HT1080 (cell line): ENCODE results near the gene MEFV. TPM values are rescaled to one million over a fixed set of nuclear protein-coding genes. Genes with fewer than 3 reads are reported as not detected.
"Not testable (repeated sequence)": the region's sequence is repeated elsewhere in the genome, so short reads cannot be mapped to it uniquely, and the experiment has no call there.

Experiments
- DNase-seq: peaks from one replicate; pipeline ENCODE4 v3.0.0-alpha.2; 2015; ENCODE audit warnings: low read depth
- polyA plus RNA-seq, 2 experiments: library from polyadenylated mRNA; depleted of rRNA; stranded (reverse); fragments of >200 nt; gene quantifications; 2 replicates each; pipeline ENCODE4 v1.2.3, GENCODE V29; 2015
- total RNA-seq: library from RNA; depleted of rRNA; stranded (reverse); fragments of >200 nt; shearing (Covaris generic); gene quantifications from 2 replicates; pipeline ENCODE4 v1.2.3, GENCODE V29; 2014; rRNA removed

Gene MEFV, protein sequence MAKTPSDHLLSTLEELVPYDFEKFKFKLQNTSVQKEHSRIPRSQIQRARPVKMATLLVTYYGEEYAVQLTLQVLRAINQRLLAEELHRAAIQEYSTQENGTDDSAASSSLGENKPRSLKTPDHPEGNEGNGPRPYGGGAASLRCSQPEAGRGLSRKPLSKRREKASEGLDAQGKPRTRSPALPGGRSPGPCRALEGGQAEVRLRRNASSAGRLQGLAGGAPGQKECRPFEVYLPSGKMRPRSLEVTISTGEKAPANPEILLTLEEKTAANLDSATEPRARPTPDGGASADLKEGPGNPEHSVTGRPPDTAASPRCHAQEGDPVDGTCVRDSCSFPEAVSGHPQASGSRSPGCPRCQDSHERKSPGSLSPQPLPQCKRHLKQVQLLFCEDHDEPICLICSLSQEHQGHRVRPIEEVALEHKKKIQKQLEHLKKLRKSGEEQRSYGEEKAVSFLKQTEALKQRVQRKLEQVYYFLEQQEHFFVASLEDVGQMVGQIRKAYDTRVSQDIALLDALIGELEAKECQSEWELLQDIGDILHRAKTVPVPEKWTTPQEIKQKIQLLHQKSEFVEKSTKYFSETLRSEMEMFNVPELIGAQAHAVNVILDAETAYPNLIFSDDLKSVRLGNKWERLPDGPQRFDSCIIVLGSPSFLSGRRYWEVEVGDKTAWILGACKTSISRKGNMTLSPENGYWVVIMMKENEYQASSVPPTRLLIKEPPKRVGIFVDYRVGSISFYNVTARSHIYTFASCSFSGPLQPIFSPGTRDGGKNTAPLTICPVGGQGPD
- total RNA-seq, result 0.03 TPM in 1 of 2 replicates, not detected in the other
- not detected in 2 replicates for polyA plus RNA-seq (2015; cell fraction: cytosol; rRNA removed)
- polyA plus RNA-seq (2015; cell fraction: nucleus; rRNA removed), result not detected in 2 replicates

- DNase-seq, result peak; percentile 61
These were observed at the start of gene MEFV for GRCh38 chr16:3256146-3256865. Gene MEFV (minus strand): TSS chr16:3256633. CDS start chr16:3256587, 46 bp downstream.

- DNase-seq, result no peak
These were observed 49.6 kb upstream of the MEFV start for GRCh38 chr16:3306078-3306477.

GRCh38 chr16:3305109-3306068 is 49.0 kb upstream of the MEFV start, which contains the start of the genes TIGD7 and ZNF75A:
Gene TIGD7 (minus strand): TSS chr16:3305430. CDS start chr16:3300614, 4,816 bp downstream.
Gene ZNF75A (plus strand): TSS chr16:3305497. CDS start chr16:3308429, 2,932 bp downstream.
- DNase-seq, result peak; percentile 86

DNA sequence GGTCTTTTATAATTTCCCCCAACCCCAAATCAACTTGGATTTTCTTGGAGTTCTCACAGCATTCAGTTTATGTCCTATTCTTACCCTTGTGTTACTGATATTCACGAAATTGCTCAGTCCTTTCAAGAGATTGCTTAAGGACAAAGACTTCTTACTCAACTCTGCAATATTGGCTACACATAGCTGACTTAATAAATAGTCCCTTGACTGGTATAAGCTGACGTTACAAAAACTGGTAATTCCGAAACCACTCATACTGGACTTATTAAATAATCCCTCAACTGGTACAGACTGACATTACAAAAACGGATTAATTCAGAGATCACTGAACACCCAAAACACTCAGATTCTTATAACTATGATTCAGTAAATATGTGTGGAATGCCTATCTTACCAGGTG is 47.9 kb upstream of the MEFV start:
- no peak for DNase-seq

DNA sequence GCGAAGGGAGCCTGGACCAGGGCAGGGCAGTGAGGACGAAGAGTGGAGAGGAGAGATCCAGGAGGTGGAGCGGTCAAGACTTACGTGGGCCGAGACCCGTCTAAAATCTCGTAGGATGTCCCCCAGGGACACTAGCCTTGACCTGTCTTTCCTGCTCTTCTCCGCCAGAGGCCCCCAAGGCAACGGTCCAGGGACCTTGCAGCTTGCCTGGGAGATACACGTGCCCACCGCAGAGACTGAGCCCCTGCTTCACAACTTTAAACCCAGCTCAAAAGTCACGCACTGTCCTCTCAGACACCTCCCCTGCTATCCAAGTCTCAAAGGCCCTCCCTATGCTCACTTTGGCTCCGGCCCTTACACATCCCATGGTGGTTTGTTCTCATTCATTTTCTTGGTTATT is 39.4 kb upstream of the MEFV start:
- DNase-seq, result no peak

DNA sequence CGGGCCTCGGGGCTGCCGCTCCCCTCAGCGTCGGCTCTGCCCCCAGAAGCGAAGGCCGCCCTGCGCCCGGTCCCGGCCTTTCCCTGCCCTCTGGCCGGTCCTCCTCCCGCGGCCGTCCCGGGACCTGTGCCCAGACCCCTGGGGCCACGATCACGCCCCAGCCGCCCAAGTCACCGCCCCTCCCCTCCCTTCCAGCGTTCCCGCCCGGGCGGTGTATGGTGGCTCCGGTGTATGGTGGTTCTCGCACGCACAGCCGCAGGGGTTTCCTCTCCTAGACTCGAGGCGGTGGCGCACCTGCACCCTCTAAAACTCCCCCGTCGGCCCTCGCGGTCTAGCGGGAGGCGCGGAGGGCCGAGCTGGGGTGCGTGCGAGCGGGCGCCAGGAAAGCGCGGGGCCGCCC is 38.8 kb upstream of the MEFV start:
- no peak for DNase-seq

GRCh38 chr16:3292604-3293003 is 36.2 kb upstream of the MEFV start:
- no peak for DNase-seq

- no peak for DNase-seq
These were observed 33.7 kb upstream of the MEFV start for GRCh38 chr16:3289998-3290673.

DNA sequence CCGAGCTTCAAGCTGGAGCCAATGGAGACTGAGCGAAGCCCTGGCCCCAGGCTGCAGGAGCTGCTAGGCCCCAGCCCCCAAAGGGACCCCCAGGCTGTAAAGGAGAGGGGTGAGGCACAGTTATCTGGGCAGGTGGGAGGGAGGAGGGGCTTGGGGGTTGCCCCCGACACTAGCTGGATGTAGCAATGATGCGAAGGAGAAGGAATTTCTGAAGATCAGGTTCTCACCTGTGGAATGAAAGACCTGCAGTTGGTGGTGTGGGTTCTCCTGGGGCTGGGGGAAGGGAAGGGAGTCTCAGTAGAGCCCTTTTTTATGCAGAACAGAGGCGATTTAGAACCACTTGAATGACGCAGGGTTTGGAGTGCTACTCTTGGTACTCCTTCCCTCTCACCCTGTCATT is 28.7 kb upstream of the MEFV start:
- no peak for DNase-seq

- DNase-seq, result no peak
These were observed 27.4 kb upstream of the MEFV start for GRCh38 chr16:3283543-3284447.

GRCh38 chr16:3282730-3283542 is 26.5 kb upstream of the MEFV start, which contains the start of gene ZNF263:
Gene ZNF263 (plus strand): TSS chr16:3283491. CDS start chr16:3283819, 328 bp downstream.
- DNase-seq, result peak; percentile 96

GRCh38 chr16:3282103-3282729 is 25.8 kb upstream of the MEFV start:
- no peak for DNase-seq

GRCh38 chr16:3281222-3281820 is 24.9 kb upstream of the MEFV start:
- no peak for DNase-seq

DNA sequence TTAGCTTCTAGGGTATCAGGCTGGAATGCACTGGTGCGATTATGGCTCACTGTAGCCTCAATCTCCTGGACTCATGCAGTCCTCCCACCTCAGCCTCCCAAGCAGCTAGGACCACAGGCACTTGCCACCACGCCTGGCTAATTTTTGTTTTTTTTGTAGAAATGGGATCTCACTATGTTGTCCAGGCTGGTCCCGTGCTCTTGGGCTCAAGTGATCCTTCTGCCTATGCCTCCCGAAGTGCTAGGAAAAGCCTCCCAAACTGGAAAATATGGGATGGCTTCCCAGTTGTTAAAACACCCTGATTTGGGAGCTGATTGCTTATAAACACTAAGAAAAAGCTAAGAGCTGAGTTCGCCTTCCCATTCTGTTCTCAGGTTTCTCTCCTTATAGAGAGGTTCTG is 20.2 kb upstream of the MEFV start:
- no peak for DNase-seq

DNA sequence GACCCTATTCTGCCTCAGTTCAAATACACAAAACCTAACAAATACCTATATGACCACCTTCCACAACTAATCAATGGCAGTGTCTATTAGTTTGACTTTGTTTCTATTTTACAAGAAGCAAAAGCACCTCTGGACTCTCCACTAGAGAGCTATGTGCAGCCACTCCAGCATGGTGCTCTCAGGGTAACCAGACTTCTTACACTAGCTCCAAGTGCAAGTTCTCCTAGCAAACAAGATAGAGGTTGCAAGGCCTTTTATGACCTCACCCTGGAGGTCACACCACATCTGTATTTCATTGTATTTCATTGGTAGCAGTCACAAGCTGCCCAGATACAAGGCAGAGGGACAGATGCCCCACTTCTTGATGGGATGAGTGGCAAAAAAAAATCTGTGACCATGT is 18.5 kb upstream of the MEFV start:
- no peak for DNase-seq

DNA sequence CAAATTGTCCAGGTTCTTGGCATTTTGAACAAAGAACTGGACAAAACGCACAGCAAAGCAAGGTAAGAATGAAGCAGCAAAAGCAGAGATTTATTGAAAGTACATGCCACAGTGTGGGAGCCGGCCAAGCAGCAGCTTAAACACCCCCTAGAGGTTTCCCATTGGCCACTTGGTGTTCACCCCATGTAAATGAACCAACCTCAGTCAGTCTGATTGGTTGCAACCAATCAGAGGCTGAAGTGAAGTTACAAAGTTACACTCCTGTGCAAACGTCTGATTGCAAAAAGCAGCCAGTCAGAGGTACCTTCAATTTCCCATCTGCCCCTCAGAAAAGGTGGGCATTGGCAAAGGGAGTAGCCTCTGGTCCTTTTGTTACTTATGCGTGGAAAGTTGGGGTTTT is 18.1 kb upstream of the MEFV start:
- DNase-seq, result peak; percentile 54

GRCh38 chr16:3271281-3271680 is 14.8 kb upstream of the MEFV start:
- DNase-seq, result not testable (repeated sequence)
